NCI-H146 (cell line): ENCODE measurements around the gene LAMC3.
"Not testable (repeated sequence)": the region's sequence is repeated elsewhere in the genome, so short reads cannot be mapped to it uniquely, and the experiment has no call there.

Experiments used
- DNase-seq: peaks from one replicate; lab custom pipeline; 2025; lab: John Stamatoyannopoulos, UW

Gene LAMC3

DNA sequence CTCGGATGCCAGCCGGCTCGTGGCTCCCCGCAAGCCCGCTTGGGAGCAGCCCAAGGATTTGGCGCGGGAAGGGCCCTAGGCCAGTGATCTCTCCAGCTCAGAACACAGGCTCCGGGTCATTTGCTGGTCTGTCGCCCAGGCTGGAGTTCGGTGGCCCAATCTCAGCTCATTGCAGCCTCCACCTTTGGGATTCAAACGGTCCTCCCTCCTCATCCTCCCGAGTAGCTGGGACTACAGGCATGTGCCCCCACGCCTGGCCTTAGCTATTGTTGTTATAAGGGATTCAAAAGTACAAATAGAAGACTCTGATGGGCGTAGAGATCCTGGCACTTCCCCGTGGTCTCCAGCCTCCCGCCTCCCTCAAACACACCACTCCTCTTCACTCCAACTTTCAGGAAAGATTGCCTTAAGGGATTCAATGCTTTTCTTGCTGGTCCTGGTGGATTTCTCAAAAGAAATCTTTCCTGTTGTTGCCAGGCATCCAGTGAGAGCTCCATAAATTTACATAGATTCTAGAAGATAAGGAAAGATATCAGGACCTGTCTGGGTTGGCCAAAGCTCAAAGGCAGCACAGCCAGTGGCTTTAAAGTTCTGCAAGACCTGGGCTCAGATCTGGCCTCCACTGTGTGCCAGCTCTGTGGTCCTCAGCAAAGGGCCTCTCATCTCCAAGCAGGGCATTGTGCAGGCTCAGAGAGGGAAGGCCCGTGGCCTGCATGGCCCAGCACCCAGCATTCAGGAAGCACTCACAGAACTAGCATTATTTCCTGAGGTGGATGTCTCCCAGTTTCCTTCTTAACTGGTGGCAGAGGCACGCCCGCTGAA lies 88.4 kb downstream of the LAMC3 start:
- no peak for DNase-seq

DNA sequence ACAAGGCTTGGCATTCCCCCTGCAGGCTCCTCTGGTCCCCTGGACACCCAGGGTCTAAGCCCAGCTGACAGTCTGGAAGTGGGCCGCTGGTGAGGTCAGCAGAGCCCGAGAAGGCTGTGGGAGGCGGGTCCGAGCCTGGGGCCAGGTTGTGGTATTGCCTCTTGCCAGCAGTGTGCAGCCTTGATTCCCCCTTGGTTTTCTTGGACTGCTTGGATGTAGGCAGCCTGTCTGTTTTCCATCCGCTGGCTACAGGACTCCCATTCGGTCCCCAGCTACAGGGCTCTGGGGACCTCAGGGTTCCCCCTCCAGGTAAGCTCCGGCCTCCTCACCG lies 88.9 kb downstream of the LAMC3 start:
- DNase-seq: no peak

GRCh38 chr9:131098391-131099101 lies 89.6 kb downstream of the LAMC3 start:
- DNase-seq: no peak

DNA sequence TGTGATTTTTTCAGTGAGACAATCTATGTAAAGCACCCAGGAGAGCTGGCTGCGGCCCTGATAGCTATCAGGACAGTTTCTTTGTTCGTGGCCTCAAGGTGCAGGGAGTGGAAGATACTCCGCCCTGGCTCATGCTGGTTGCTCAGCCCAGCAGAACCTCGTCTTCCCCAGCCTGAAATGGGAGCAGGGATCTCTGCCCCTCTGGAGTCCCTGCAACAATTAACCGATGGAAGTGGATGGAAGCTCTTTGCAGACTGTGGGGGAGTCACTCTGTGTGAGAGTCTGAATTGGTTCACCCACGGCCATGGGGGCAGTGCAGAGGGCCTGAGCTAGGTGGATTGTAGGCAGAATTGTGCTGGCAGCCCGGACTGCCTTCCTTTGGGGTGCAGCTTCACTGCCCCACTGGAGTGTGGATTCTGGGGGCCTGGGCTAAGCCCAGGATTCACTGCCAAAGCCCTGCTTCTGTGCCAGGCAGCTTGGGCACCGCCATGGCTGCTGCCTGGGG lies 90.2 kb downstream of the LAMC3 start:
- DNase-seq: no peak

- DNase-seq: not testable (repeated sequence)
Observed at GRCh38 chr9:131099845-131100244, 90.9 kb downstream of the LAMC3 start.

DNA sequence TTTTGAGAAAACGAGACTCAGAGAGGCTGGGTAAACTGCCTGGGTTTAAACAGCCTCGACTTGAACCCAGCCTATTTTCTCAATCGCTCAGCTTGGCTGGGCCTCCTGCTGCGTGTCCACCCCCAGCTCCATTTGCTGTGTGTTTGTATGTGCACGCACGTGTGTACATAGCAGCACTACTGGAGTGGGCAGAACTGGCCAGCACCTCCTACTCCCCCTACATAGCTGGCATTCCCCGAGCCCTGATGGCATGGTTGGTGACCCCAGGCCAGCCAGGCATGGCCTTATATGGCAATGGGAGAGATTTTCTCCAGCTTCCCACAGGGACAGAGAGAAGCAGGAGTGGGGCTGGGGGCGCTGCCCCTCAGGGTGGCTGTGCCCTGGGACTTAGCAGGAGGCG lies 91.5 kb downstream of the LAMC3 start:
- no peak for DNase-seq

DNA sequence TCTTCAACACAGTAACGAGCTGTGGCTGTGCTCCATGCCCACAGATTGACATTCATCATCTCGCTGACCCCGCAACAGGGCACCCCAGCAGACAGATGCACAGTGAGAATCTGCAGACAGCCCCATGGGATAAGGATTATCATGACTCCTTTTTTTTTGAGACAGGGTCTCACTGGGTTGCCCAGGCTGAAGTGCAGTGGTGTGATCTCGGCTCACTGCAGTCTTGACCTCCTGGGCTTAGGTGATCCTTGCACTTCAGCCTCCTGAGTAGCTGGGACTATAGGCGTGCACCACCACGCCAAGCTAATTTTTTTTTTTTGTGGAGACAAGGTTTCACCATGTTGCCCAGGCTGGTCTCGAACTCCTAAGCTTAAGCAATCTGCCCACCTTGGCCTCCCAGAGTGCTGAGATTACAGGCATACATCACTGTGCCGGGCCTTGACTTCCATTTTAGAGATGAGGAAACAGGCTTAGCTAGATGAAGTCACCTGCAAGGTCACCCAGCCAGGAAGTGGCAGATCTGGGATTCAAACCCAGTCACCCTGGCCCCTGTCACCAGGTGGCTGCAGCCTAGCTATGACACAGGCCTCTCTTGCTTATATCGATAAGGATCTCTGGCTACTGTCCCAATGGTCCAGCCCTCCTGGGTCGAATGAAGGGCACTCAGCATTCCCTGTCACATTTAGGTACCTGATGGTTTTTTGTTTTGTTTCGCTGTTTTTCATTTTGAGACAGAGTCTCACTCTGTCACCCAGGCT lies 92.4 kb downstream of the LAMC3 start:
- DNase-seq: no peak

- no peak for DNase-seq
Observed at GRCh38 chr9:131103024-131103423, 94.0 kb downstream of the LAMC3 start.

GRCh38 chr9:131103535-131103934 lies 94.6 kb downstream of the LAMC3 start:
- no peak for DNase-seq

DNA sequence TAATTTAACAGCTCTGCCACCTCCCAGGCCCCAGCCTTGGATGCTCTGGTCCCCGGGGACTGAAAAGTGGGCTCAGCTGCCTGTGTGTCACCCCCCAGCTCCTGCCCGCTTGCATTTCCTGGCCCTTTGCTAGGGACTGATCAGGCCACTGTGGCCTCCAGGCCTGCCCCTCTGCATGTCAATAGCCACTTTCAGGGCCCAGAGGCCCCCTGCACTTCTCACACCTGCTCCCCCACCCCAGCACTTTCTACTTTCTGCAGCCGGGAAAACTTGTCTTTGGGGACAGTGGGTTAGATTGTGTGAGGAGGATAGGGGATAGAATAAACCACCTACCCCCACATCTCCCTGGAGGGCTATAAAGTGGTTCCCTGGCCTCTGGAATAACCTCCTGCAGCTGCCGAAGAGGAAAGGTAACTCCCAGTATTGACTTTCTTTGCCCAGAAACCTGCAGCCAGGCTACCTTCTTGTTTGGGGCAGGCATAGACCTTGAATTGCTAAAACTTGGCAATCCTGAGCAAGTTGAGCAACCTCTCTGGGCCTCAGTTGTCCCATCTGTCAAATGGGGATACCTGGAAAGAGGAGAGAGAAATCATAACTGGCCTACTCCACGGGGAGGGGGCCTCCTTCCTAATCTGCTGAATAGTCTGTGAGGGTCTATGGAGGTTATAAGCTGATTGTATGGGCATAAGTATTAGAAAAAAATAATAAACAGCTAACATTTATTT lies 95.2 kb downstream of the LAMC3 start:
- DNase-seq: no peak

DNA sequence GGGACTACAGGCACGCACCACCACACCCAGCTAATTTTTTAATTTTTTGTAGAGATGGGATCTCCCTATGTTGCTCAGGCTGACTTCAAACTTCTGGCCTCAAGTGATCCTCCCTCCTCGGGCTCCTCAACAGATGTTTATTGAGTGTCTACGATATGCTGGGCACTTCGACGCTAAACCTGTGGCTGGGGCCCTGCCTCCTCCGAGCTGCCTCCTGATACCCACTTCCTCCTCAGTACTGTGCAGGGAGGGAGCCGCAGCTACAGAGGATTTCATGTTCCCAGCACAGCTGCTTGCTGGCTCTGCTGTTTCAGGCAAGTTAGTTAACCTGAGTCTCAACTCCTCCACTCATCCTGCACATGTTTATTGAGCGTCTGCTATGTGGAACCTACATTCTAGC lies 97.0 kb downstream of the LAMC3 start:
- DNase-seq: no peak

DNA sequence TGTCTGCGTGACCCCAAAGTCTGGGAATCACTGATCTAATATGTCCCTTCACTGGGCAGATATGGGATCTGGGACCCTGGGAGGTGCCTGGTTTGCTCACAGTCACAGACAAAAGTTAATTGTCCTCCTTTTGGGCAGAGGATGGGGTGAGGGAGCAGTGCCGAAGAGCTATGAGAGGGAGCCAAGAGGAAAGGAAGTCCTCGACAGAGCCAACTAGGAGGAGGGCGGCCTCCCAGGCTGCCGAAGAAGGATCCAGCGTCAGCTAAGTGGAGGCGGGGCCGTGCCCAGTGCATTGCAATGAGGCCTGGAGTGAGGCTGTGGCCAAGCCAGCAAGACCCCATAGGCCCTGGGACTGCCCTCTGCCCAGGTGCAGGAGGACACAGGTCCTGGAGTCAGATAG lies 98.8 kb downstream of the LAMC3 start:
- DNase-seq: no peak

DNA sequence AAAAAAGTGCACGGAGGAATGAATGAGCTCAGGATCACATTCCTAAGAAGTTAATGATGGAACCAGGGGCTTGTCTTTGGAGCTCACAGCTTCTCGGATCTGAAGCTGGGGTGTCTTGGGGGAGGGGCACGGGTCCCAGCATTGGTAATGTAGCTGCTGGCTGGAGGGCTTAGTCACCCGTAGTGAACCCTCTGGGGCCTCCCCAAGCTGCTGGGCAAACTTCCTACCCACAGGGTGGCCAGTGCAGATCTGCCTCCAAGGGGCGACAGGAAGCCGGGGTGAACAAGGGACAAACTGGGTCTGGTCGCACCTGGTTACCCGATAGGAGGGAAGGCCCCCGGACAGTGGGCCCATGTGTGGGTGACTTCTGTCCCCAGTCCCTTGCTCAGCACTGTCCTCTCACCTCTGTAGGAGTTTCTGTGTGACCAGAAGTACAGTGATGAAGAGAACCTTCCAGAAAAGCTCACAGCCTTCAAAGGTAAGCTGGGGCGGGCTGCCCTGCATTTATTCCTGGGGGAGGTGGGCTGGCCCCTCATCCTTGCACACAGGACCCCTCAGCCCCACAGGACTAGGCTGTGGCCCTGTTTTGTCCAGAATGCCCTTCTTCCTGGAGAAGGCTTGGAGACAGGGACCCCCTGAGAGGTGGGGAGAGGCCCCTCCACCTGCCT lies 102.3 kb downstream of the LAMC3 start:
- no peak for DNase-seq

DNA sequence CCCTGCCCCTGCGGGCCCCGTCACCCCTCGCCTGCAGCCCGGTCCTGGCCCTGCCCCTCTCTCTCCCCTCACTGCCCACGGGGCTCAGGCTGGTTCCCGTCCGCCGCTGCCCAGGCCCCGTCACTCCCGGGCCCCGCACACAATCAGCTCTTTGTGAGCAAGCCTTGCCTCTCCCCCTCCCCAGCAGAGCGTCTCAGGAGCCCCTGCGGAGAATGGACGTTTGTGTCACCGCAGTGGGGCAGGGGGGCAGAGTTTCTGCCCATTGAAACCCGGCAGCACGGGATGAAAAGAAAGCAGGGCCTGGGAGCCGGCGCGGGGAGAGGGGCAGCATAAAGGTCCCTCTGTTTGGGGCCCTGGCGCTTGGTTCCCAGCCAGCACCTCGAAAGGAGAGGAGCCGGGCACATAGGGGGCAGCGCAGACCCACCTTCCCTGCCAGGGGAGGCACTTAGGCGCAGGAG lies 102.9 kb downstream of the LAMC3 start:
- DNase-seq: no peak

- no peak for DNase-seq
Observed at GRCh38 chr9:131112374-131113154, 103.6 kb downstream of the LAMC3 start.

DNA sequence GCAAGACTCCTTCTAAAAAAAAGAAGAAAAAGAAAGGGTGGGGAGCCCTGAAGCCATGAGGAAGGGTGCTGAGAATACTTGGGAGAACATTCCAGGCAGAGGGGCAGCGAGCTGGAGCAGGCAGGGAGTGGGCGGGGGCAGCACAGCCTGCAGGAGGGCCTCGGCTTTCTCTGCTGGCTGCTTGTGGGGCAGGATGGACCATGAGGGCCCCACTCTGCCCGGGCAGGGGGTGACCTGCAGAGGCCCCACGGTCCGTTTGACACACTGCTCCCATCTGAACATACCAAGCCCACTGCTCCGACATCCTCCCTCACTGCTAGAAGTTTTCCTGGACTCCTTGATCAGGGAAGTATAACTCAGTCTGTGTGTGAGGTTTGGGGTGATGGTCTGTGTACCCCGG lies 104.7 kb downstream of the LAMC3 start:
- DNase-seq: no peak

- no peak for DNase-seq
Observed at GRCh38 chr9:131114084-131114535, 105.1 kb downstream of the LAMC3 start.

GRCh38 chr9:131115360-131115742 lies 106.4 kb downstream of the LAMC3 start:
- DNase-seq: not testable (repeated sequence)

DNA sequence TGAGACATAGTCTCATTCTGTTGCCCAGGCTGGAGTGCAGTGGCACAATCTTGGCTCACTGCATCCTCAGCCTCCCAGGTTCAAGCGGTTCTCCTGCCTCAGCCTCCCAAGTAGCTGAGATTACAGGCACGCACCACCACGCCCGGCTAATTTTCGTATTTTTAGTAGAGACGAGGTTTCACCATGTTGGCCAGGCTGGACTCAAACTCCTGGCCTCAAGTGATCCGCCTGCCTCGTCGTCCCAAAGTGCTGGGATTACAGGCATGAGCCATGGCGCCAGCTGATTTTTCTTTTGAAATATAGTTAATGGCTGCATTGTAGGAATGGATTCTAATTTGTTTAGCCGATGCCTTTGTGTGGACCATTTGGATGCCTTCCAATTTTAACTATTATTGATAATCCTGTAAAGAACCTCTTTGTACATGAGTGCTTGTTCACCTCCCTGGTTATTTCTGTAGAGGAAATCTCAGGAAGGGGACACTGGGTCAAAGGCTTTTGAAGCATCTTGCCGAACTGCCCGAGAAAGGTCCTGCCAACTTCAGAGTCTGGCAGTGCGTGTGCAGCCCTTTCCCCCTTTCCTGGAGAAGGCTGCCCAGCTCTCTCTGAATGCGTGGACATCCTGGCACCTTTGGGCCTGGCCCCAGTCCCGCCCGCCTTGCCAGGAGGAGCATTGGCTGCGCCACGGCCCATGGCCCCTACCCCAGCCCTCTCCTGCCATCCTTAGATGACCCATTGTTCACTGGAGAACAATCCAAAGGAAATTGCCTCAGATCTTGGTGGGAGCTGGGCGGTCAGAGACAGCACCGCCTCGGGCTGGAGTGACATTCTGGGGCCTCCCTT lies 107.5 kb downstream of the LAMC3 start:
- DNase-seq: no peak
